ACC112 (cell line): ENCODE data around the gene SLC13A2.

Source experiments
- H2AFZ ChIP-seq: fragments of 200-600 bp; sonication (generic); one replicate; pipeline ENCODE4 v1.6.0; 2017; ENCODE audit warnings: antibody characterized with exemption, low read length; ENCODE audit not compliant: unreplicated experiment
- H3K27ac ChIP-seq: fragments of 200-600 bp; sonication (generic); 2 replicates; pipeline ENCODE4 v1.5.1; 2014; ENCODE audit warnings: low read depth, mild to moderate bottlenecking, antibody characterized with exemption, low read length, moderate library complexity
- H3K27me3 ChIP-seq: fragments of 200-600 bp; sonication (generic); 2 replicates; pipeline ENCODE4 v1.6.1; 2014; ENCODE audit warnings: mild to moderate bottlenecking, antibody characterized with exemption, low read length, moderate library complexity, mixed read lengths; ENCODE audit not compliant: insufficient read depth
- H3K36me3 ChIP-seq: fragments of 200-600 bp; sonication (generic); 2 replicates; pipeline ENCODE4 v1.6.1; 2016; ENCODE audit warnings: mild to moderate bottlenecking, antibody characterized with exemption, low read length, moderate library complexity, mixed read lengths; ENCODE audit not compliant: insufficient read depth
- H3K4me1 ChIP-seq: fragments of 200-600 bp; sonication (generic); one replicate; pipeline ENCODE4 v1.6.1; 2016; ENCODE audit warnings: low read length, mixed read lengths; ENCODE audit not compliant: insufficient read depth, unreplicated experiment, control insufficient read depth
- H3K4me3 ChIP-seq: fragments of 200-600 bp; sonication (generic); 2 replicates; pipeline ENCODE4 v1.5.1; 2014; ENCODE audit warnings: mild to moderate bottlenecking, low read depth, low read length
- H3K79me2 ChIP-seq: fragments of 200-600 bp; sonication (generic); one replicate; pipeline ENCODE4 v1.6.0; 2016; ENCODE audit warnings: low read length; ENCODE audit not compliant: control insufficient read depth, unreplicated experiment, insufficient read depth

The SLC13A2 gene

GRCh38 chr17:28505986-28506665, 32.7 kb downstream of the SLC13A2 start, which contains the start of gene FOXN1:
TSS of gene FOXN1 (plus strand) at chr17:28506348. CDS start at chr17:28523970, 17,622 bp downstream.
- Histone ChIP-seq H3K4me1 (no peaks in the 10 kb centered on the region), H2AFZ (no peak within 1 kb of the TSS), H3K27ac (no peak within 1 kb of the TSS), H3K79me2 (no peaks in the 10 kb centered on the region), H3K4me3 (no peak within 1 kb of the TSS), H3K36me3 (no peaks in the 10 kb centered on the region), H3K27me3 (peaks cover 34% of the 10 kb centered on the region)

- Histone ChIP-seq H3K27me3 (peaks cover 42% of the 10 kb centered on the region), H3K36me3 (no peaks in the 10 kb centered on the region), H2AFZ (no peak overlapping the region), H3K79me2 (no peaks in the 10 kb centered on the region), H3K4me1 (no peaks in the 10 kb centered on the region), H3K27ac (no peak overlapping the region), H3K4me3 (no peak overlapping the region)
Measured at GRCh38 chr17:28506763-28507487, 33.5 kb downstream of the SLC13A2 start.

- H3K79me2 ChIP-seq: no peaks in the 10 kb centered on the region
- H3K27ac ChIP-seq: no peak overlapping the region
- H3K4me1 ChIP-seq: no peaks in the 10 kb centered on the region
- H3K36me3 ChIP-seq: no peaks in the 10 kb centered on the region
- peaks cover 49% of the 10 kb centered on the region for H3K27me3 ChIP-seq
- no peak overlapping the region for H3K4me3 ChIP-seq
- H2AFZ ChIP-seq: no peak overlapping the region
Measured at GRCh38 chr17:28507567-28508203, 34.2 kb downstream of the SLC13A2 start.

GRCh38 chr17:28508211-28508724, 34.8 kb downstream of the SLC13A2 start:
- H2AFZ ChIP-seq: no peak overlapping the region
- no peak overlapping the region for H3K4me3 ChIP-seq
- H3K36me3 ChIP-seq: no peaks in the 10 kb centered on the region
- no peak overlapping the region for H3K27ac ChIP-seq
- H3K27me3 ChIP-seq: peaks cover 55% of the 10 kb centered on the region
- no peaks in the 10 kb centered on the region for H3K79me2 ChIP-seq
- no peaks in the 10 kb centered on the region for H3K4me1 ChIP-seq

DNA sequence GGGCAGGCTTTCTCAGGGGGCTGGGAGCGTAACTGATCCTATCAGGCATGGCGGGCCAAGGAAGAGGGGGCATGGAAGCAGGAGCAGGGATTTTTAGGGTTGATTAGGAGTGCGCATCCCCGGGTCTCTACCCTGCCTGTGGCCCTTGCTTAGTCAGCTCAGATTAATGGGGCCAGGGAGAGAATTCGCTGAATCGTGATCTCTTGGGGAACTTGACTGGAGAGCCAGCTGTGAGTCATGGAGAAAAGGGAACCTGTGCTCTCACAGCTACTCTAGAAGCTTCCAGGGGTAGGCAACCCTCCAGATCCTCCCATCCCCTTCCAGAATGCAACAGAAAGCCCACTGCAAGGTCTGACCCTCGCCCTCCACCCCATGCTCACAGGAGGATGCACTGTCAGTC, 36.3 kb downstream of the SLC13A2 start:
- no peak overlapping the region for H2AFZ ChIP-seq
- no peaks in the 10 kb centered on the region for H3K79me2 ChIP-seq
- H3K4me1 ChIP-seq: no peaks in the 10 kb centered on the region
- H3K27ac ChIP-seq: no peak overlapping the region
- H3K4me3 ChIP-seq: no peak overlapping the region
- H3K27me3 ChIP-seq: peaks cover 68% of the 10 kb centered on the region
- no peaks in the 10 kb centered on the region for H3K36me3 ChIP-seq

DNA sequence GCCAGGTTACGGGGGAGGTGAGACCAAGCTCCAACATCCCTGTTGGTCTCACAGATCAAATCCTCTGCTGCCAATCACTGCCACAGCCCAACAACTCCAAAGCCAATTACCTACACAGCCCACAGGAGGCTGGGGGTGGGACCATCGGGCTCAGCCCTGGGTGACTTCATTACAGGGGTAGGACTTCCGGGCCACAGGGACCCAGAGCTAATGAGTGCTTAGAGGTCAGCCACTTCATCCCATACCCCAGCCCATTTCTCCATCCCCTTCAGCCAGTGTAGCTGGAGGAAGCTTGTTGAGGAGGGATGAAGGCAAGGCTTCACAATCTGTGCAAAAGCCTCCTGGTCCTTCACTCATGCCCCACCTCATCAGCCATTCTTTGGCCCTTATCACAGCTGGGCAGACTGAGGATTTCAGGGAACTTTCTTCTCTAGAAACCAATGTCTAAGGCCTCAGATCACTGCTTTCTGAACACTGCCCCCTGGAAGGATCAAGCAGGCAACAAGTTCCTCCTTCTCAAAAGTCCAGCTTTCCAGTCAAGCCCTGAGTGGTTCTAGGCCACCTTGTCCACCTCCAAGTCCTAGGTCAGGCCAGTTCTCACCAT, 38.5 kb downstream of the SLC13A2 start:
- Histone ChIP-seq H3K27ac (no peak overlapping the region), H3K36me3 (no peaks in the 10 kb centered on the region), H3K4me1 (no peaks in the 10 kb centered on the region), H3K79me2 (no peaks in the 10 kb centered on the region), H3K4me3 (no peak overlapping the region), H3K27me3 (peaks cover 64% of the 10 kb centered on the region), H2AFZ (no peak overlapping the region)

GRCh38 chr17:28513476-28513875, 40.0 kb downstream of the SLC13A2 start:
- H2AFZ ChIP-seq: no peak overlapping the region

DNA sequence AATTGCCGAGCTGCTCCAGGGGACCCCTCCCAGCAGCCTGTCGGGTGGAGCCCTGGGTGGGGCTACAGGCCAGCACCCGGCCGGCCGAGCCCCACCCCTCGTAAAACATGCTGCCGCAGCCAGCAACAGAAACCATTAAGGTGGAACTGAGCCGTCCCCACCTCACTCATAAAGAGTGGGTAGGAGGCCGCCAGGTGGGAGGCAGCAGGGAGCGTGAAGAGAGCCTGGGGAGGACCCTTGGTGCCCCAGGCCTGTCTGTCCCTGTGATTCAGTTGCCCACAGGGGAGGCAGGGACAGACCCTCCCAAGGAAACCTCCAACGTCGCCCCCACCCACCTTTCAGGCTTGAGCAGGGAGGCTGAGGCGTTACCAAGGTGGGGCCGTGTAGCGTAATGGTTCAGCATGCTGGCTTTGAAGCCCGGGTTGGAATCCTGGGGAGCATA, 41.1 kb downstream of the SLC13A2 start:
- Histone ChIP-seq H3K4me3 (no peak overlapping the region), H3K36me3 (no peaks in the 10 kb centered on the region), H3K27ac (no peak overlapping the region), H2AFZ (no peak overlapping the region), H3K27me3 (peaks cover 50% of the 10 kb centered on the region), H3K4me1 (no peaks in the 10 kb centered on the region), H3K79me2 (no peaks in the 10 kb centered on the region)

More at GRCh38 chr17:28513476-28513875, 40.0 kb downstream of the SLC13A2 start:
- Histone ChIP-seq H3K36me3 (no peaks in the 10 kb centered on the region), H3K4me3 (no peak overlapping the region), H3K27ac (no peak overlapping the region), H3K79me2 (no peaks in the 10 kb centered on the region), H3K27me3 (peaks cover 53% of the 10 kb centered on the region), H3K4me1 (no peaks in the 10 kb centered on the region)

DNA sequence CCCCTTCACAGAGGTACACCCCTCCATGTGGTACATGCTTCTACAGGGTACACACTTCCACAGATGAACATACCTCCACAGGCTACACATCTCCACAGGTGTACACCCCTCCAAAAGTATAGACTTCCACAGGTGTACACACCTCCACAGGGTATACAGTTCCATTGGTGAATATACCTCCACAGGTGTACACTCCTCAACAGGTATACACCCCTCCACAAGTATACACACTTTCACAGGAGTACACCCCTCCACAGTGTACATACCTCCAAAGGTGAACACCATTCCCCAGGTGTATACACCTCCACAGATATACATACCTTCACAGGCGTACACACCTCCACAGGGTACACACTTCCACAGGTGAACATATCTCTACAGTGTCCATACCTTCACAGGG, 42.1 kb downstream of the SLC13A2 start:
- no peak overlapping the region for H3K4me3 ChIP-seq
- H3K79me2 ChIP-seq: no peaks in the 10 kb centered on the region
- no peaks in the 10 kb centered on the region for H3K4me1 ChIP-seq
- H2AFZ ChIP-seq: no peak overlapping the region
- H3K27me3 ChIP-seq: peaks cover 44% of the 10 kb centered on the region
- H3K27ac ChIP-seq: no peak overlapping the region
- H3K36me3 ChIP-seq: no peaks in the 10 kb centered on the region

DNA sequence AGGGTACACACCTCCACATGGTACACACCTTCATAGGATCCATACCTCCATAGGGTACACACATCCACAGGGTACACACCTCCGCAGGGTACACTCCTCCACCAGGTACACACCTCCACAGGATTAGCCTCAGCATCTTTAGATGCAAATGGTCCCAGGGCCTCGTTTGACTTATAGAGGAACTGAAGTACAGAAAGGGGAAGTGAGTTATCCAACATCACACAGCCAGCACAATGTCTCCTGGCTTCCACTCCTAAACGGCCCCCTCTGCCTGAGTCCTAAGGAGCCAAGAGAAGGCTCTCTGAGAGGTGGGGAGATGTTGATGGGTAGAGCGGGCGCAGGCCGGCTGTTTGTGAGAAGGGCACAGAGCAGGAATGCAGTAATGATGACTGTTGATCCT, 44.7 kb downstream of the SLC13A2 start:
- peaks cover 18% of the 10 kb centered on the region for H3K27me3 ChIP-seq
- no peak overlapping the region for H3K27ac ChIP-seq
- no peaks in the 10 kb centered on the region for H3K4me1 ChIP-seq
- no peak overlapping the region for H3K4me3 ChIP-seq
- H3K36me3 ChIP-seq: no peaks in the 10 kb centered on the region
- H3K79me2 ChIP-seq: no peaks in the 10 kb centered on the region
- no peak overlapping the region for H2AFZ ChIP-seq
